H9 (cell line): ENCODE data around the gene JMJD7. TPM values are rescaled to one million over a fixed set of nuclear protein-coding genes. Genes with fewer than 3 reads are reported as not detected.

ENCODE experiments used
- DNase-seq: peaks from one replicate; pipeline ENCODE4 v3.0.0-alpha.2; 2017
- H2AFZ ChIP-seq: one replicate; pipeline ENCODE4 v1.6.1; 2013; ENCODE audit warnings: mild to moderate bottlenecking, low read length, control low read depth, moderate library complexity
- H2AK5ac ChIP-seq: 2 replicates; pipeline ENCODE4 v1.6.1; 2013; ENCODE audit warnings: low read length, control low read depth, mixed read lengths; ENCODE audit not compliant: insufficient read length
- H2BK120ac ChIP-seq: one replicate; pipeline ENCODE4 v1.6.1; 2013; ENCODE audit warnings: low read depth, mild to moderate bottlenecking, low read length, control low read depth, inconsistent platforms; ENCODE audit not compliant: poor library complexity, severe bottlenecking
- H2BK12ac ChIP-seq: 2 replicates; pipeline ENCODE4 v1.6.1; 2013; ENCODE audit warnings: low read length, control low read depth, mixed read lengths, low read depth; ENCODE audit not compliant: insufficient read length
- H2BK15ac ChIP-seq: 2 replicates; pipeline ENCODE4 v1.6.1; 2013; ENCODE audit warnings: low read depth, low read length, control low read depth
- H2BK20ac ChIP-seq: one replicate; pipeline ENCODE4 v1.6.1; 2013; ENCODE audit warnings: low read depth, mild to moderate bottlenecking, low read length, control low read depth, inconsistent platforms; ENCODE audit not compliant: poor library complexity, severe bottlenecking
- H2BK5ac ChIP-seq: 2 replicates; pipeline ENCODE4 v1.6.1; 2013; ENCODE audit warnings: low read length, control low read depth, mixed read lengths; ENCODE audit not compliant: insufficient read length
- H3K14ac ChIP-seq: 2 replicates; pipeline ENCODE4 v1.6.1; 2013; ENCODE audit warnings: low read length, control low read depth; ENCODE audit not compliant: insufficient read depth
- H3K18ac ChIP-seq: 2 replicates; pipeline ENCODE4 v1.6.1; 2013; ENCODE audit warnings: low read depth, mild to moderate bottlenecking, mixed read lengths, low read length, control low read depth; ENCODE audit not compliant: insufficient read length
- H3K23ac ChIP-seq: 2 replicates; pipeline ENCODE4 v1.6.1; 2013; ENCODE audit warnings: low read length, control low read depth, mixed read lengths, low read depth; ENCODE audit not compliant: insufficient read length
- H3K23me2 ChIP-seq: 2 replicates; pipeline ENCODE4 v1.6.1; 2013; ENCODE audit warnings: low read depth, mild to moderate bottlenecking, mixed read lengths, low read length, control low read depth; ENCODE audit not compliant: insufficient read length, poor library complexity, severe bottlenecking
- H3K27ac ChIP-seq: 2 replicates; pipeline ENCODE4 v1.5.1; 2013; ENCODE audit warnings: low read length, control low read depth, mixed read lengths, low read depth; ENCODE audit not compliant: insufficient read length
- H3K27me3 ChIP-seq: 2 replicates; pipeline ENCODE4 v1.6.1; 2013; ENCODE audit warnings: low read length, control low read depth, inconsistent platforms; ENCODE audit not compliant: insufficient read depth
- H3K4ac ChIP-seq: 2 replicates; pipeline ENCODE4 v1.6.1; 2013; ENCODE audit warnings: low read depth, mild to moderate bottlenecking, control low read depth, inconsistent platforms, low read length, moderate library complexity
- H3K4me1 ChIP-seq: 2 replicates; pipeline ENCODE4 v1.6.1; 2013; ENCODE audit warnings: low read length, control low read depth, inconsistent platforms; ENCODE audit not compliant: insufficient read depth
- H3K4me2 ChIP-seq: 2 replicates; pipeline ENCODE4 v1.6.1; 2013; ENCODE audit warnings: low read length, control low read depth, mixed read lengths; ENCODE audit not compliant: insufficient read length, insufficient read depth
- H3K56ac ChIP-seq: 2 replicates; pipeline ENCODE4 v1.6.1; 2013; ENCODE audit warnings: low read depth, mild to moderate bottlenecking, mixed read lengths, low read length, control low read depth; ENCODE audit not compliant: insufficient read length
- H3K79me1 ChIP-seq: 2 replicates; pipeline ENCODE4 v1.6.1; 2013; ENCODE audit warnings: low read depth, mild to moderate bottlenecking, moderate library complexity, low read length, control low read depth, inconsistent platforms; ENCODE audit not compliant: insufficient read depth, poor library complexity, severe bottlenecking
- H3K79me2 ChIP-seq: 2 replicates; pipeline ENCODE4 v1.6.1; 2013; ENCODE audit warnings: low read length, control low read depth, inconsistent platforms; ENCODE audit not compliant: insufficient read depth
- H3K9ac ChIP-seq: 2 replicates; pipeline ENCODE4 v1.6.1; 2013; ENCODE audit warnings: low read length, control low read depth, mixed read lengths; ENCODE audit not compliant: insufficient read length; ENCODE audit errors: extremely low read depth
- H3K9me3 ChIP-seq: one replicate; pipeline ENCODE4 v1.6.1; 2013; ENCODE audit warnings: low read depth, low read length, inconsistent platforms; ENCODE audit not compliant: control insufficient read depth
- H3T11ph ChIP-seq: one replicate; pipeline ENCODE4 v1.6.1; 2013; ENCODE audit warnings: mild to moderate bottlenecking, low read length, control low read depth, inconsistent platforms
- H4K20me1 ChIP-seq: one replicate; pipeline ENCODE4 v1.6.1; 2013; ENCODE audit not compliant: control insufficient read depth, insufficient read length, insufficient read depth
- H4K5ac ChIP-seq: 2 replicates; pipeline ENCODE4 v1.6.1; 2013; ENCODE audit warnings: low read depth, mild to moderate bottlenecking, mixed read lengths, low read length, control low read depth; ENCODE audit not compliant: insufficient read length
- H4K8ac ChIP-seq: replicated peaks from 2 replicates; pipeline ENCODE4 v1.6.1; 2013; ENCODE audit warnings: low read length, control low read depth, mixed read lengths, low read depth; ENCODE audit not compliant: insufficient read length
- H4K91ac ChIP-seq: 2 replicates; pipeline ENCODE4 v1.6.1; 2013; ENCODE audit warnings: low read depth, mild to moderate bottlenecking, moderate library complexity, mixed read lengths, low read length, control low read depth; ENCODE audit not compliant: insufficient read length
- H3K27ac Mint-ChIP-seq, 3 experiments: 2 replicates in 2 of 3; 3 replicates in 1 of 3; pipeline ENCODE4 v1.8.0; 2020 to 2021; ENCODE audit warnings: mixed read lengths in 3 of 3, mild to moderate bottlenecking in 1 of 3, moderate library complexity in 1 of 3
- H3K27me3 Mint-ChIP-seq: 2 replicates; pipeline ENCODE4 v1.8.0; 2021; ENCODE audit warnings: low read depth, mild to moderate bottlenecking, moderate library complexity, mixed read lengths
- H3K36me3 Mint-ChIP-seq, 3 experiments: 2 replicates in 2 of 3; 3 replicates in 1 of 3; pipeline ENCODE4 v1.8.0; 2020 to 2021; ENCODE audit warnings: low read depth in 3 of 3, mixed read lengths in 3 of 3; ENCODE audit not compliant: insufficient read depth in 1 of 3
- H3K4me1 Mint-ChIP-seq, 2 experiments: 2 replicates each; pipeline ENCODE4 v1.8.0; 2020; ENCODE audit warnings: mixed read lengths in 2 of 2
- H3K4me3 Mint-ChIP-seq, 2 experiments: 2 replicates in 1 of 2; 3 replicates in 1 of 2; pipeline ENCODE4 v1.8.0; 2020 to 2021; ENCODE audit warnings: mild to moderate bottlenecking in 2 of 2, mixed read lengths in 2 of 2, moderate library complexity in 1 of 2
- H3K9me3 Mint-ChIP-seq, 2 experiments: 2 replicates in 1 of 2; 3 replicates in 1 of 2; pipeline ENCODE4 v1.8.0; 2020; ENCODE audit warnings: mild to moderate bottlenecking in 2 of 2, mixed read lengths in 2 of 2, moderate library complexity in 1 of 2
- WGBS: extraction: QIAGEN DNeasy Blood & Tissue Kit; methylation state at CpG from one replicate; pipeline ENCODE4 v1.1.7; 2013; ENCODE audit warnings: missing lambda C conversion rate, low lambda C conversion rate, mixed read lengths; ENCODE audit not compliant: insufficient read length; ENCODE audit errors: extremely low coverage; 5-methylcytosine and 5-hydroxymethylcytosine counted together
- total RNA-seq: library from RNA; stranded (reverse); gene quantifications from 2 replicates; pipeline ENCODE4 v1.2.1, GENCODE V29; 2021
- TF ChIP-seq, protein P1 (sequence below): fragments of 200-600 bp; sonication (generic); conservative IDR thresholded peaks from 3 replicates; pipeline ENCODE4 v1.8.0; 2021; ENCODE audit warnings: antibody characterized with exemption, mild to moderate bottlenecking

JMJD7 gene
- total RNA-seq, 1 experiment from 2014 or later, result 13.3 TPM

DNA sequence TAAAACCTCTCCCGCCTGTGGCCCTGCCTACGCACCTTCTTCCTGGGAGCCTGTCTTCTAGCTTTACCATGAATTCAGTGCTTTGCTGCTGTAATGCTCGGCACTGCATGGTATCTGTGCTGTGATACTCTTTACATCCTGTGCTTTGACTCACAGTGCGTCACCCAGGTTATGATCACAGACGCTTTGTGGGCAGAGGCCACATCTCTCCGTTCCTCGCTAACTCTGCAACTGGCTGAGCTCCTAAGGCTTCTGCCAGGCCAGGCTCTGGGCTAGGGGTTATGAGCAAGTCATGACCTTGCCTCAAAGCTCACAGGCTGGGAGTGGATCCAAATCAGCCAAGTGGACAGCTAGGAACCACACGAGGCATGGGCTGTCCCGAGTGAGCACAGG is 42.8 kb downstream of the JMJD7 start:
- WGBS, result no CpG with 5 or more reads among the region's 9 CpGs
- H3K23ac ChIP-seq, result no peak overlapping the region
- no peaks in the 10 kb centered on the region; a peak in 1 of 5 replicates for H3K9me3 Mint-ChIP-seq
- peaks cover 0 to 2% of the 10 kb centered on the region in 2 experiments; a peak in 1 of 4 replicates for H3K4me1 Mint-ChIP-seq
- H3K4ac ChIP-seq, result no peak overlapping the region
- no peak overlapping the region for H3T11ph ChIP-seq
- TF ChIP-seq, protein P1, sequence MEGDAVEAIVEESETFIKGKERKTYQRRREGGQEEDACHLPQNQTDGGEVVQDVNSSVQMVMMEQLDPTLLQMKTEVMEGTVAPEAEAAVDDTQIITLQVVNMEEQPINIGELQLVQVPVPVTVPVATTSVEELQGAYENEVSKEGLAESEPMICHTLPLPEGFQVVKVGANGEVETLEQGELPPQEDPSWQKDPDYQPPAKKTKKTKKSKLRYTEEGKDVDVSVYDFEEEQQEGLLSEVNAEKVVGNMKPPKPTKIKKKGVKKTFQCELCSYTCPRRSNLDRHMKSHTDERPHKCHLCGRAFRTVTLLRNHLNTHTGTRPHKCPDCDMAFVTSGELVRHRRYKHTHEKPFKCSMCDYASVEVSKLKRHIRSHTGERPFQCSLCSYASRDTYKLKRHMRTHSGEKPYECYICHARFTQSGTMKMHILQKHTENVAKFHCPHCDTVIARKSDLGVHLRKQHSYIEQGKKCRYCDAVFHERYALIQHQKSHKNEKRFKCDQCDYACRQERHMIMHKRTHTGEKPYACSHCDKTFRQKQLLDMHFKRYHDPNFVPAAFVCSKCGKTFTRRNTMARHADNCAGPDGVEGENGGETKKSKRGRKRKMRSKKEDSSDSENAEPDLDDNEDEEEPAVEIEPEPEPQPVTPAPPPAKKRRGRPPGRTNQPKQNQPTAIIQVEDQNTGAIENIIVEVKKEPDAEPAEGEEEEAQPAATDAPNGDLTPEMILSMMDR, result no peak
- peak overlapping the region in 1 of 3 experiments; percentile 9; a peak in 2 of 7 replicates for H3K27ac Mint-ChIP-seq
- peaks cover 2% of the 10 kb centered on the region; the same call in 1 of the 2 replicates for H3K27me3 Mint-ChIP-seq
- H4K8ac ChIP-seq, result no peak overlapping the region
- no peaks in the 10 kb centered on the region for H3K27me3 ChIP-seq
- H2BK20ac ChIP-seq, result no peak overlapping the region
- H3K27ac ChIP-seq, result no peak overlapping the region
- H3K9me3 ChIP-seq, result no peaks in the 10 kb centered on the region
- no peak overlapping the region for H4K5ac ChIP-seq
- H3K56ac ChIP-seq, result no peak overlapping the region
- no peak for DNase-seq
- no peaks in the 10 kb centered on the region for H3K23me2 ChIP-seq
- H2BK5ac ChIP-seq, result no peak overlapping the region
- no peak overlapping the region for H4K91ac ChIP-seq
- no peak overlapping the region; a peak in 1 of 5 replicates for H3K4me3 Mint-ChIP-seq
- no peak overlapping the region for H2BK120ac ChIP-seq
- no peak overlapping the region for H3K9ac ChIP-seq
- no peak overlapping the region for H2AK5ac ChIP-seq
- H2BK12ac ChIP-seq, result no peak overlapping the region
- H3K4me2 ChIP-seq, result no peak overlapping the region
- no peaks in the 10 kb centered on the region for H3K4me1 ChIP-seq
- no peak overlapping the region for H3K18ac ChIP-seq
- no peak overlapping the region for H2BK15ac ChIP-seq
- H4K20me1 ChIP-seq, result no peaks in the 10 kb centered on the region
- H3K79me2 ChIP-seq, result no peaks in the 10 kb centered on the region
- no peak overlapping the region for H2AFZ ChIP-seq
- no peaks in the 10 kb centered on the region for H3K36me3 Mint-ChIP-seq
- no peak overlapping the region for H3K14ac ChIP-seq
- no peaks in the 10 kb centered on the region for H3K79me1 ChIP-seq
